Activated CD4-positive, alpha-beta T cell treated with anti-CD3 and anti-CD28 coated beads, Interleukin-2, amount 50 U/mL, for 16 hours (primary cell): ENCODE data around the gene SAYSD1.
"Not testable (repeated sequence)": the region's sequence is repeated elsewhere in the genome, so short reads cannot be mapped to it uniquely, and the experiment has no call there.

Source experiments
- DNase-seq: peaks from one replicate; pipeline ENCODE4 v3.0.0-alpha.2; 2020

The SAYSD1 gene, protein sequence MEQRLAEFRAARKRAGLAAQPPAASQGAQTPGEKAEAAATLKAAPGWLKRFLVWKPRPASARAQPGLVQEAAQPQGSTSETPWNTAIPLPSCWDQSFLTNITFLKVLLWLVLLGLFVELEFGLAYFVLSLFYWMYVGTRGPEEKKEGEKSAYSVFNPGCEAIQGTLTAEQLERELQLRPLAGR

DNA sequence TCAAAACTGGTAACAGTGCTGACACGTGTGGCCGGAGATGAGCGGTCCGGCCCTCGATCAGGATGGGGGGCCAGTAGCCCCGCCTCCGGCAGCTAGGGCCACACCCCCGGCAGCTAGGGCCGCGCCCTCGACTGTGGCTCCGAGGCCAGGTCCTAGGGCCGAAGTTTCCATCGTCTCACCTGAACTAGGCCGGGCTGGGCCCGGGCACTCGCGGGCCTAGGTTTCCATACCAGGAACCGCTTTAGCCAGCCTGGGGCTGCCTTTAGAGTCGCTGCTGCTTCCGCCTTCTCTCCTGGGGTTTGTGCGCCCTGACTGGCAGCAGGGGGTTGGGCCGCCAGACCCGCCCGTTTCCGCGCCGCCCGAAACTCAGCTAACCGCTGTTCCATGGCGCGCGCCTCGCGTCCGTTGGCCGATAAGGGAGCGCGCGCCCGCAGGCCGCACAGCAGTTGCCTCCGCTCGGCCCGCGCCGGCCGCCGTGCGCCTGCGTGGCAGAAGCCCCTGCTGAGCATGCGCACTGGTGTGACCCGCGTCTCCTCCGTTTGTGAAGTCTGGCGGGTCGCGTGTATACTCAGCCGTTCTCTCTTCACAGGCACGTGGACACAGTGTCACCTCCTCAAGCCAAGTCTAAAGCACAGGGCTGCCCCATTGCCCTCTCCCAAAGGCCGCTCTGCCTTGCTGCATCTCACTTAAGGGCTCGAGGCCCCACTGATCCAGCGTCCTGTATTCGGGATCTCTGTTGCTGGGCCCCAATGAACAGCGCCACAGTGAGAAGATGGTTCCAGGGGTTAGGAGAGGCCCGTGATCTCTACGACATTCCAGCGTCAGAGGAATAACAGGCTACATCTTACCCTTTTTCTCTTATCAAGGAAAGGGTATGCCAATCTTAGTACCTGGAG lies at the start of gene SAYSD1:
Gene SAYSD1 (minus strand): TSS at position 483 of the 896 bp plus-strand sequence. CDS start 97 bp downstream, at position 386.
- peak; percentile 95 for DNase-seq

DNA sequence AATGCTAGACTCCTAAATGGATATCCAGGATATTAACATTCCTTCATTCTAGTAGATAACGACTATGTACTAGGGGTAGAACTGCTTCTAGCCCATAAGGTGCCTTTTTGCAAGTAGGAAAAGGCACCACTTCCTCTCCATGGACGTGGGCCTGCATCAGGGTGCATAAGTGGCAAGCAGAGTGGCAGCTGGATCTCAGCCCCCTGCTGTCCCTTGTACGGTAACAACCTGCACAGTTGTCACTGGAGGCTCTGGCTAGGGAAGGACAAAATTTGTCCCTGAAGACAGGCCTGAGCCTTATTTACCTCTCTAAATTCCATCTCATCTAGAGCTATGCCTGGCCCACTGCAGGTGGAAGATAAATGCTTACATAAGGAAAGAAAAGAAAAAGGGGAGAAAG lies 42.5 kb upstream of the SAYSD1 start:
- no peak for DNase-seq

DNA sequence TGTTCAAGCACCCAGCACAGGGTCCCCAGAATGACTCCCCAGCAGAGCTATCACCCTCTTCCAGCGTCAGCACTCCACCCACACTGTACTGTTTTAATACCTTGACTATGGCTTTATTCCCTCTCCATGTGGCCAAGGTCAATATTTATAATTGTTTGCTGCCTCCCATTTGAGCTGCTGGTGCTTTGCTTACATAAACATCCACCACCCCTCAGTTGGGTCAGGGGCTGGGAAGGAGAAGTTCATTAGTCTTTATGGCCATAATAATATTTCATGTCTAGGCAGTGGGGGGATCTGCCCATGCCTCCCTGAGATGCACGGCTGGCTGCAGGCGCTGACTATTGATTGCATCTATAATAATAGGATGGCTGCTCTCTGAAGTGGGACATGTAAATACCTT lies 41.8 kb upstream of the SAYSD1 start:
- no peak for DNase-seq

DNA sequence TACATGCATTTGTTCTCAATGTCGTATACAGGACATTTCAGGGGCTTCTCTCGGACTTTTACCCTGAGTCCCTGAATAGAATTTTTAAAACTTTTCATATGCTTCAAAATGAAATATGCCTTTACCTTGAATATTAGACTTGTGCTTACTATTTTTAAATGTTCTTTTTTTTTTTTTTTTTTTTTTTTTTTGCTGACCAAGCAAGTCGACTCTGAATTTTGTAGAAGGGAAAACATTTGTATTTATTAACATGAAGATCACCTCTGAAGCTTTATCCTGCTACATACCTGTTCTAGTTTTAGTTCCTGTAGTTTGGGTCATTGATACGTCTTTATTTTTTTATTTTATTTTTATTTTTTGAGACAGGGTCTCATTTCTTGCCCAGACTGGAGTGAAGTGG lies 39.7 kb upstream of the SAYSD1 start:
- DNase-seq = no peak

DNA sequence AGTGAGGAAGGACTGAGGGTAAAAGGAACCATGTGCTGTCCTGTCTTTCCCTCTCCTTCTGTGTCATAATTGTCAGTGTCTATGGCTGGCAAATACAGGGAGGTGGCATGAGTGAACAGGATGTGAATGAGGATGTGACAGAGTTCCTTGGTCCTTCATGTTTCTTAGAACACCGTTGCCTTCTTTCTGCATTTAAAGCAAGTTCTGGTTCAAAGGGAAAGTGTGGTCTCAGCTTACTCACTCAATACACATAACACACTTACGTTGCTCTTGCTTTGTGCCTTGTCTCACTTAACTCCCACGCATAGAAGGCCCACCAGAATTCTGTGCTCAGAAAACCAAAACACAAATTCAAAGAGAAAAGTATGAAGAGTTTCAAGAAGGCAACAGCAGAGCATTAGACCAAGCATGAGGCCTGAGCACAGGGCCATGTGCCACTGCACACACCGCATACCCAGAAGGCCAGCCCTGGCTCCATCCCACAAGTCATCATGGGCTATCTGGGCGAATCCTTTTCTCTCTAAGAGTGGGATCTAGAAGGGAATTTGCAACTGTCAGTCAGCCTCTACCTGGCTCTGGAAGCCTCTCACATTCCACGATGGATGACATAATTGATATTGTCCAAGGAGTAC lies 38.9 kb upstream of the SAYSD1 start:
- peak; percentile 70 for DNase-seq

DNA sequence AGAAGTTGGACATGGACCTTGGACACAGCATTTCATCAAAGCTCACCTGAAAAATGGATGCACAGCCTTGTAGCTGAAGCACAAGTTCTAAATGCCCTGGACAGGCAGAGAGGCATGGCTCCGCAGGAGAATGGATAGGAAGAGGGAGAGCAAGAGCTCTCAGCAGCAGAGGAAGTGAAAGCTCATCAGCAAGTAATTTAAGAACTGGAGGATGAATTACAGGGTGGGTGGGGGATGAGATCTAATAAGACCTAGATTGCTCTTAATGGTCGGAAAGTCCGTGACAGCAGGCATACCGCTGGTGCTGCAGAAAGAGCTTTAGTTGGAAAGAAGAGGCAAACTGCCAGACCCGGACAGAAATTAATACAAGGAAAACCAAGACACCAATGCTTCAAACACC lies 37.3 kb upstream of the SAYSD1 start:
- no peak for DNase-seq

DNA sequence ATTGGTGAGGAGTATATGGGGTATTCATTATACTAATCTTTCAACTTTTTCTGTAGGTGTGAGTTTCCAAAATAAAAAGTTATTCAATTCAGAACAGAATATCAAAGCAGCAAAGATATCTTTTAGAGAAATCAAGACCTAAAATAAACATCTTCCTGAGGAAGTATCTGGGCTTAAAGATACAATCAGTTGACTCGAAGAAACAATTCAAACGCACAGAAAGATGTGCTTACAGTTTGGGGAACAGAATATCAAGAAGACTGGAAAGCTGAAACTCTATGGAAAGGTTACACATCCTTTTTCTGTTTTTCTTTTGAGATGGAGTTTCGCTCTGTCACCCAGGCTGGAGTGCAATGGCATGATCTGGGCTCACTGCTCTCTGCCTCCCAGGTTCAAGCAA lies 36.2 kb upstream of the SAYSD1 start:
- DNase-seq = no peak

DNA sequence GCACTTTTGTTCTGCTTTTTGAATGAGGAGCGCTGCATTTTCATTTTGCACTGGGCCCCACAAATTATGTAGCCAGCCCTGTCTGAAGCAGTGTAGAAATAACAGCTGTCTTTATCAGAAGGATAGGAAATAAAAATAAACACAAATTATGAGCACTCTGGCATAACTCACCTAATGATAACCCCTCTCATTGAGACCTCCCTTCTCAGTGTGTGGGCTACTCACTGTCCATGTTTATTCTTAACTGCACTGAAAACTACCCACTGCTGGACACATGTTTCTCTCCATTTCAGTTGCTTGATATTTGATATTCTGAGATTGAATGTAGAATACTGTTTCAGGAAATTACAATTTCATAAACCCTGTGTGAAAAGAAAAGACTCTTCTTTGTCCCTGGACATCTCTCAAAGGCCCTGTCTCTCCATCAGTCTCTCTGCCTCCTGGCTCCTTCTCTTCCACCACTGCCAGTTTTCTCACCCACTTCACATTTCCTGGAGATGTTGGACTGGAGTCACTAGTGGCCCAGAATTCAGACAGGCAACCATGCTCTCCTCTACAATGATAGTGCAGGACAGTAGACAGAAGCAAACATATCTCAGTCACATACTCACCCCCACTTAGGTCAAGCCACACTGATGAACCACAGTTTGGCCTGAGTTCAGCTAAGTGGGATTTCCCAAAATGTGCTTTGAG lies 29.6 kb upstream of the SAYSD1 start:
- DNase-seq = no peak

DNA sequence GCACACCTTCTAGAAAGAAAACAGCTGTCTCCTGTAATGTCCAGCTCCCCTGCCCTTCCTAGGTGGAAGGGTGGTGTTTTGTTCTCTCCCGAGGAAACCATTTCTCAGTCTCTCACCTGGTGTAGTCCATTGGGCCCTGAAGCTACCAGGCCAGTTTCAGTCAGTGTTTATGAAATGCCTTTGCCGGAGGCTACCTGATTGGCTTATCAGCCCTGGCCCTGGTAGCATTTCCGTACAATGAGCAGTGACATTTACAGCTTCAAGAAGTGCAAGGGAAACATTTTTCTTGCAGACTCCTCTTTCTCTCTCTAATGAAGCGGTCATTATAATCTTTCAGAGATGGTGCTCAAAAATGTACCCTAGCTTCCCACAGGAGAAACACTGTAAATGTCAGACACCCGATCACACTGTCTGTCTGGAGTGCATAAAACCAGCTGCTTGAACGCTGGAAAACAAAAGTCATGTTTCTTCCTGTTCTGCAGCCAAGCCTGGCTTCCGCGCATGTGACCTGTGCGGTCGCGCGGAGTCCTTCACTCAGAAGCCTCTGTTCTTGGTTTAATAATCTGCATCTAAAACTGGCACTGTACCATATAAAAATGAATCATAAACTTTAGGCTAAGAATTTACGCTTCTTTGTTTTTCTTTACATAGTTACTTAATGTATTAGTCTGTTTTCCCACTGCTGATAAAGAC lies 28.4 kb upstream of the SAYSD1 start:
- DNase-seq = no peak

DNA sequence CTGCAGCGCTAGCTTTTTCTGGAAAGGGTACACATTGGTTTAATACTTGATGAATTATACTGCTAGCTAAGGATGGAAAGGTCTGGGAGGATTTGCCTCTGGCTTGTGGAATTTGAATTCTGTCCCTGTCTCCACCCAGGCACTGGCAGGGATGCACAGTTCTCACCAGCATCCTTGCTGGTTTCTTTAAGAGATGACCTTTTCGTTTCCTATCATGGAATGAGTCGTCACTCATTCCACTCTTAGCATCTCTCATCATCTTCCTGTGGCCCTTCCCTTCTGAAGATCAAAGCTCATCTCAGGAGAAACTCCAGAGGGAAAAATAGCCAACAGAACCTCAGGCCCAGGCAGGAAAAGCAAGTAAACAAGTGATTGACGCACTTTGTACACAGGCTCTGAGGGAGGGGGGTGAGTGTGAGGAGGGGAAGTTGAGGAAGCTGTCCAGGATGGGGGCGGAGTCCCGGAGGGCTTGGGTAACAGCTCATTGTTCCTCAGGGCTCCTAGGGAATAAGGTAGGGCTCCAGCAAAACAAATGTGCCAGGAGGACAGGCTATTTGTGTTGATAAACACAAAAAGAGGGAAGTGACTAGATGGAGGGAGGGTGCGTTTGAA lies 25.7 kb upstream of the SAYSD1 start:
- DNase-seq = no peak

DNA sequence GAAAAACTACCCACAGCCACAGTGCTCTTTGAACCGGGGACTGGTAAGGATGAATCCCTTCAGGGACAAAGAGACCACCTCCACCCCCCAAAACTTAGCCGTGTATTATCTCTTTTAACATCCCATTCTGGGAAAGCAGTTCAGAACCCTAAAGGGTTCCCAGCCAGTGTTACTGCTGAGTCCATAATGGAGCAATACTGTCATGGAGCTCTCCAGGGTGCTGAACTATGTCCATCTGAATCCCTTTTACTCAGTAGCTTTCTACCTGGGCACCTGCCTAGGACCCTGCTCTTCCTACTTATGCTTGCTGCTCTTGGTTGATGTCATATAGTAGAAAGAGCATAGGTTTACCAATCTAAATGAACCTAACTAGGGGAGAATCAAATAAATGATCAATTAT lies 22.3 kb upstream of the SAYSD1 start:
- peak; percentile 18 for DNase-seq

DNA sequence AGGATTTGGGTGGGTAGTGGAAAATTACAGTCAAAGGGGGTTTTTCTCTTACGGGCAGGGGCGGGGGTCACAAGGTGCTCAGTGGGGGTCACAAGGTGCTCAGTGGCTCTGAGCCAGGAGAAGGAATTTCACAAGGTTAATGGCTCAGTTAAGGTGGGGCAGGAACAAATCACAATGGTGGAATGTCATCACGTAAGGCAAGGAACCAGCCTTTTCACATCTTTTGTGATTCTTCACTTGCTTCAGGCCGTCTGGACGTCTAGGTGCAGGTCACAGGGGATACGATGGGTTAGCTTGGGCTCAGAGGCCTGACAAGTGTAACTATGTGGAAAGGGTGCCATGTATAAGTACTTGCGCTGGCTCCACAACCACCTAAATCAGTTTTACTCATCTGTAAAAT lies 21.2 kb upstream of the SAYSD1 start:
- not testable (repeated sequence) for DNase-seq

DNA sequence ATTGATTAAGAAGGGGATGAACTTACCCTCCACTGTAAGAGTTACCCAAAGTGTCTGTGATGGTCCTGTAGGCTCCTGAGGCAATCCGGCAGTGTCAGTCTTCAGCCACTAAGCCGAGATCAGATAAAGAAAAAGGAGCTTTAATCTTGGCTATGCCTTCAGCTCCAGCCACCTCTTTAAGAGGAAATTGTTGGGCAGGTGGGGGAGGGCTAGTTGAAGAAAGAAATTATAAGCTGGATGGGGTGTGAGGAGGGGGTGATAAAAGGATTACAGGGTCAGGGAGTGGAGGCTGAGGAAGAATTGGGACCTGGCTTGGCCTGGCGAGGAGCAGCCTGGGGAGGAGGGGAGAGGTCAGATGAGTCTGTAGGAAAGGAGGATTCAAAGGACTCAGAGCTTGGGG lies 19.8 kb upstream of the SAYSD1 start:
- not testable (repeated sequence) for DNase-seq

DNA sequence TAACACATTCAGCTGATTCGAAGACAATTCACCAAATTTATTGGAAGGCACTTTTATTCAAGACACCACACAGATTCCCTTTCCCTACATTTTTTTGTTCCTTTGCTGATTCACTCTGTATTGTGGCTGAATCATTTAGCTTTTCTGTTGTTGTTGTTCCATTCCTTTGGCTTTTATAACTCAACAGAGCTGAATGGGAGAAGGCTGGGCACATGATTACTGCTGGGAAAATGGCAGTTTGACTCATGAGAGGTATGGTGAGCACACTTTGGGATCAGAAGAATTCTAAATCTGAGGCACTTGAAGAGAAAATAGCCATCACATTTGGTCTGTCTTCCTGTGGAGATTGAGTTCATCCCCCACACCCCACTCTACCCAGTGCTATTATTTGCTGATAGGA lies 15.7 kb upstream of the SAYSD1 start:
- DNase-seq = no peak

DNA sequence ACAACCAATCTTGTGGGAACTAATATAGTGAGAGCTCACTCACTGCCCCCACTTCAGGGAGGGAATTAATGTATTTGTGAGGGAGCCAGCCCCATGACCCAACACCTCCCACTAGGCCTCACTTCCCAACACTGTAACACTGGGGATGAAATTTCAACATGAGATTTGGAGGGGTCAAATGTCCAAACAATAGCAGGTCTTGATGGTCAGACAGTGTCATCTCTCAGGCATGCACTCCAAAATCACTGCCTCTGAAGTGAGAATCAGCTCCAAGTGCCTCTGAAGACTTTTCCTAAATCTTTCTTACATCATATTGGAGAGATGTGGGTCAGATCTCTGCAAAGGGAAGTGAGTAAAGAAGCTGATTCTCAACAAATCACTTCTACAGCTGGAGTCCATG lies 13.8 kb upstream of the SAYSD1 start:
- DNase-seq = no peak

DNA sequence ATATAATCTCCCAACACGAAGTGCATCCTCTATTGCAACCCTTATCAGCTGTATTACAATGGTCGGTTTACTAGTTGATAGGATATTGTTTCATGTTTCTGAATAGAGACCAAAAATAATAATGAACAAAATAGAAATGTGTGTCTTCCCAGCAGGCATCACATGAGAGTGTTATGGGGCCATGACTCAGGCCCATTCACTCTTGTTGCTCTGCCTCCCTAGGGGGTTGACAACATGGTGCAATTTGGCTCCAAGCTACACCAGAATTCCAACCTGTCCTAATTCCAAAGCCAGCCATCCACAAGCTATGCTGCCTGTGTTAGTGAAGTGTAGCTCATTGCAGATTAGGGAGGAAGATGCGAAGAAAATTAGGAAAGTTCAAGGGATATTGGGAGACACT lies 13.1 kb upstream of the SAYSD1 start:
- DNase-seq = no peak

DNA sequence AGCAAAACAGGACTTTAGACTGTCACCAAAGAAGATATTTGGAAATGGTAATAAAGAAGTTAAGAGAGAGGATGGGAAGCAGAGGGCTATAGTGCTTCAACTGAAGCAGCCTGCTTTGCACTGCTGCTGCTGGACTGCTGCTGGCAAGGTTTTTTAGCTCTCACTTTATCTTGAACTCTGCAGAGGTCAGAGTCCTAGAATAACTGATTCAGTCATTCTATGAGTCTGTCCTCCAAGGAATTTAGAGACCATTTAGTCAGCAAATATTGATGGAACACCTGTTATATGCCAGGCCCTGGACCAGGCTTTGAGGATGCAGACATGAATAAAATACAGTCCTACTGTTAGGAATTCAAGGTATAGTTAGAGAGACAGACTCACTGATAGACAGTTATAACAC lies 9.1 kb upstream of the SAYSD1 start:
- no peak for DNase-seq

DNA sequence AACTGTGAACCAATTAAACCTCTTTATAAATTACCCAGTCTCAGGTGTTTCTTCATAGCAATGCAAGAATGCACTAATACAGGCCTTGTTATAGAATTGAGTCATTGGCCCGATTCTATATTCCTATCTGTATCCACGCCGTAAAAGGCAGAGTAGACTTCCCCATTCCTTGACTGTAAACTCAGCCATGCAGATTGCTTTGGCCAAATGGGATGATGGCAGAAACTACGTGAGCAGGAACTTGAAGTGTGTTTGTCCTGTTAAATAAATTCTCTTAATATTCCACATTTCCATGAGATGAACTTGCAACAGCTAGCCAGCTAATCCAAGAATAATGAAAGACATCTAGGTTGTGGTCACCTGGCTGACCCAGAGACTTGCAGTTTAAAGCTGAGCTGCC lies 3.9 kb upstream of the SAYSD1 start:
- DNase-seq = no peak

DNA sequence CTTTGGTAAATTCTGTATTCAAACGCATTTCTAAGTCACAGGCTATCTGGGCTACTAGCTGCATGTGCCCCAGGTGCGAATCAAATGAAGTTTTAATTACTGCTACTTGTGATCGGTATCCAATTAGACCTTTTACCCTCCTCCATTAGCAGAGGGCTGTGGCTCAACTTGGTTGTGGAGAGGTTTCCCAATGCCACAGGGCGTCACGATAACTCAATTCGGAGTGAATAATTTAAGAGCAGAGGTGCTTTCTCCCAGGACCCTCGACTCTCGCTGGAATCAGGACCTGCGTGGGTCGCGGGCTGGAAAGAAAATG lies 640 bp downstream of the SAYSD1 start:
- DNase-seq = no peak

DNA sequence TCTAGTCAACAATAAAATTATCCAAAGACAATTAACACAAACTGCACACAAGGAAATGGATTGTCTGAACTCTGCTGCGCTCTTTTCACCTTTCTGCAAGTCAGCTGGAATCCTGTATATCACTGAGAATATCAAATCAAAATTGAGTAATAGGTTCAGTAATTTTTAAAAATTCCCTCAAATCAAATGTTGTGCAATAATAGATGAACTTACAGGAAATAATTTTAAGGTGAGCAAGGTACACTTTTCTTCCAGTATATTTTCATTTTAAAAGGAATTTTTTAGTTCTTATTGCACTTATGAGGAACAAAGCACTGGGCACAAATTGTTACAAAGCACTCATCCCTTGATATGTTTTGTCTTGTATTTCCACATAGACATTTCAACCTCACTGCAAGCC lies 1.2 kb downstream of the SAYSD1 start:
- no peak for DNase-seq

DNA sequence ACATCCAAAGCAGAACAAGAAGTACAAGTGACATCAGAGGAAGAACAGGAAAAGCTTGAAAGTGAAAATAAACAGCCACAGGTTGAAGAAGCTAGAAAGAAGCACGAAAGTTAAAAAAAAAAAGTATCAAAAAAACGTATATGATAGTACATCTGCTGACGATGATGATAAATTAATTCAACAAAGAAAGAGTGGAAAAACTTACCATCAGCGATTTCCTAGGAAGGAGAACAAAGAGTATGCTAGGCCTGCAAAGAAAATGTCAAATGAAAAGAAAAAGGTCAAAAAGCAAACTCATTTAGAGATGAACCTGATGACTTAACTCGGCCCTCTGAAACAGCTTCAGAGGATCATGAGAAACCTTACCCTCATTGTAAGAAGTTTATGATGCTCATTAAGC lies 3.7 kb downstream of the SAYSD1 start:
- DNase-seq = peak; percentile 28

DNA sequence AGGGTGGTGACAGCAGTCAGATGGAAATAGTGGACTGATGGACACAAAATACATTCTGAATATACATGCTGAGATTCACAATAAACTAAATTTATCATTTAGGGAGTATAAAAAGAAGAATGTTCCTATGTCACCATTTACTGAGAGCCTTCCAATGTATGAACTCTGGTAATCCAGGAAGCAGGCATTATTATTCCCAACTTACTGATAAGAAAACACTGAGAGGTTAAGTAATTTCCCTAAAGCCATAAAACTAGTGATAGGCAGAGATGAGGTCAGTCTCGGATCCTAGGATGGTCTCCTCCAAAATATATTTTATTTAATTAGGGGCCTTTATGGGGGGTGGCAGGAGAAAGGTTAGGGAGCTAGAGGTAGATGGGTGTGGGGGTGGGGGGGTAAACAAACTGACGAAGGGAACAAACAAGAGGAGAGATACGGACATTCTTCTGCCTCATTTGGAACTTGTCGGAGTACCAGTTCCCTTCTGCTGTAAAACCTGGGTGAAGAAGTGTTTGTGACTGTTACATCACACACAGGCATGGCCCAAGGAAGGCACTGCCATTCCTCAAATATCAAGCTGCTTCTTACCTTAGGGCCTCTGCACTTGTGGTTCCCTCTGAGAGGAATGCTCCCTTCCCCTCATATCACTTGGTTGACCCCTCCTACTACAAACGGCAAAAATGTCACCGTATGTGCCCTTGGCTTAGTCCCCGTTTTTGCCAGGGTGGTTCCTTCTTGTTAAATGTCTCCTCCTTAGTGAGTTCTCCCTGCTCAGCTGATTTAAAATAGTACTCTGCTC lies 6.7 kb downstream of the SAYSD1 start:
- DNase-seq = no peak
